ENCODE data around the gene ZBTB25.

GRCh38 chr14:64515053-64515452 is 11.4 kb upstream of the ZBTB25 start:
- TF ChIP-seq CTCF (IDR thresholded peaks at IDR 0.05 in 8 of 11, conservative IDR thresholded peaks at IDR 0.05 in 3 of 11) (no peak), POLR2AphosphoS5 (IDR thresholded peaks at IDR 0.05) (no peak), POLR2A (IDR thresholded peaks at IDR 0.05) (no peak)

Measured in spleen (tissue), 7 donors.